NAMALWA (cell line): ENCODE measurements around the gene DENND1A.

Experiments
- DNase-seq: peaks from one replicate; pipeline ENCODE4 v3.0.0-alpha.2; 2015; ENCODE audit warnings: low spot score

The DENND1A gene

GRCh38 chr9:123725389-123725788, 204.5 kb downstream of the DENND1A start:
- no peak for DNase-seq

DNA sequence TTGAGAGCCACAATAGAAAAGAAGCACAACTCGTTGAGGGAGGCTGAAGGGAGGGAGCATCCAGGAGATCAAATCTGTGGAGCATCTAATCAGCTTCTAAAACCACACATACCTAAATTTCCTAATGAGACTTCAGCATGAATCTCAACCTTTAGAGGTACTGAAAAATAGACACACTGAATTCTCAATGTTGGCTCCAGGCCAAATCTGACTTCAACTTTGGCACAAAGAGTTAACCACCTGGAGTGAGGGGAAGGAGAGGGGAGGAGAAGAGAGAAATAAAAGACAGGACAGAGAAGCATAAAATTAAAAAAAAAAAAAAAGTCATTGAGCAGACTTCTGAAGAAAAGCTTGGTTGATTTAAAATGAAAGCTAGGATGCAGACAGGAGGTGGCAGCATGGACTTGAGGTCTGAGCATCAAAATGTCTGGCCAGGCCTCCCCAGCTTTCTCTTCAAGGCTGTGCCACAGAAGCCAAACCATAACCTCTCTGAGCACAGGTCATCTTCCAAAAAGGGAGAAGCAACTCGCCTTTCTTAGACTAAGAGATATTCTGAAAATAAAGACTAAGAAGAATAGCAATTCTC, 205.6 kb downstream of the DENND1A start:
- no peak for DNase-seq

DNA sequence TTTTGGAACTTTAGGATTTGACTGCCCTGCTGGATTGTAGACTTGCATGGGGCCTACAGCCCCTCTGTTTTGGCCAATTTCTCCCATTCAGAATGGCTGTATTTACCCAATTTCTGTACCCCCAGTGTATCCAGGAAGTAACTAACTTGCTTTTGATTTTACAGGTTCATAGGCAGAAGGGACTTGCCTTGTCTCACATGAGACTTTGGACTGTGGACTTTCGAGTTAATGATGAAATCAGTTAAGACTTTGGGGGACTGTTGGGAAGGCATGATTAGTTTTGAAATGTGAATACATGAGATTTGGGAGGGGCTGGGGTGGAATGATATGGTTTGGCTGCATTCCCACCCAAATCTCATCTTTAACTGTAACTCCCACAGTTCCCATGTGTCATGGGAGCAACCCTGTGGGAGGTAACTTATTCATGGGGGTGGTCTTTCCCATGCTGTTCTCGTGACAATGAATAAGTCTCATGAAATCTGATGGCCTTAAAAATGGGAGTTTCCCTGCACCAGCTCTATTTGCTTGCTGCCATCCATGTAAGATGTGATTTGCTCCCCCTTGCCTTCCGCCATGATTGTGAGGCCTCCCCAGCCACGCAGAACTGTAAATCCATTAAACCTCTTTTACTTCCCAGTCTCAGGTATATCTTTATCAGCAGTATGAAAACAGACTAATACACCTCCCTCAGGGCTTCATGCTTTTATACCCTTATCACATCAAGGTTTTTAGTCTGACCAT, 206.6 kb downstream of the DENND1A start:
- no peak for DNase-seq

DNA sequence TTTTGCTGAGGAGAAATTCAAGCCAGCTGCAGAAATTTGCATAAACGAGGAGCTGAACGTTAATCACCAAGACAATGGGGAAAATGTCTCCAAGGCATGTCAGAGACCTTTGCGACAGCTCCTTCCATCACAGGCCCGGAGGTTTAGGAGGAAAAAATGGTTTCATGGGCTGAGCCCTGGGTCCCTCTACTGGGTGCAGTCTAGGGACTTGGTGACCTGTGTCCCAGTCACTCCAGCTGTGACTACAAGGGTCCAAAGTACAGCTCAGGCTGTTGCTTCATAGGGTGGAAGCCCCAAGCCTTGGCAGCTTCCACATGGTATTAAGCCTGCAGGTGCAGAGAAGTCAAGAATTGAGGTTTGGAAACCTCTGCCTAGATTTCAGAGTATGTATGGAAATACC, 207.5 kb downstream of the DENND1A start:
- DNase-seq, result no peak

GRCh38 chr9:123718188-123718587, 211.7 kb downstream of the DENND1A start:
- DNase-seq, result no peak

DNA sequence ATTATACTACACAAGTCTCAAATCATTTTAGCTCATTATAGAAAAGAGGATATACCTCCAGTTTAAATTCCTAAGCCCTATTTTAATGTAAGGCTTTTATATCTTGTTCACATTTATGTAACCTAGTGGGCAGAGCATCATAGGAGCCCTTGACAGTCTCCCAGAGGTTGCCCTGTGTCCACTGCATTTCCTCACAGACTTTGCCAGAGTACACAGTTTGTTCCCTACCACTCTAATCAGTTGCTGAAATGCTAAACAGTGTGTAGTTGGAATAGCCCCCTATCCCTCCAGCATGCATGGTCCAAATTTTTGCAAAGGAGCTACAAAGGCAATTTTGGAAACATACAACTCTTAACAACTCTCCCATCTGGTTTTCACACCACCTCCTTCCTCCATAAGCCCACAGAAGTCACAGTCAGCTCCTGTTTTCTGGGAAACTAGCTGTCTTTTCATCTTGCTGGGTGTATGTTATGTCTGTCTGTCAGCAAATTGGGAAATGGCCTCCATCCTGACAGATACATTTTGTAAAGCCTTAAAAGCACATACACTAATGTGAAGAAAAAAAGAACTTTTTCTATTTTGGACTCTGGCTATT, 212.2 kb downstream of the DENND1A start:
- no peak for DNase-seq

DNA sequence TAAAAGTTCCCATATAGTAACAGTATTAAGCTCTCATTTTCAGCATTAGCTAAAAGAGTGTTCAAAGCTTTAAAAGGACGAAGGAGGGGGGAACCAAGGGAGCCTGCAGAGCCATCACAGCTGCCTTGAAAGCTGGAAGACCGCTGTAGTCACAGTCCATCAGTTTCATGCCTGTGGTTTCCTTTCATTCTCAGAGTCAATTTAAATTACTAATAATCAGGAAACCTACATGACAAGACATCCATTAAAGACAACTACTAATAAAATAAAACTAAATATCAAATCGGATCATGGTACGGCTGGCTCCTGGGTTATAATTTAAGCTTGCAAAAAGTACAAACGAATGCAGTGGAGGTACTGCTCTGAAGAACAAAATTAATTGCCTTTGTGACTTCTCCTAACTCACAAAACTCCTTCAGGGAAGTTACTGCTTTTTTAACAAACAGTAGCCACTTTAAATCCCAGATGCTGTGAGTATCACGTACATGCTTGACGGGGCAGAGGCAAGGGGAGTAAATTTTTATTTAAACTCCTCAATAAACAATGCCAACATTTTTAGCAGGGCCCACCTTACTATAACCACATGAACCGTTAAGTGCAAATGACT, 213.5 kb downstream of the DENND1A start:
- DNase-seq, result peak; percentile 55

DNA sequence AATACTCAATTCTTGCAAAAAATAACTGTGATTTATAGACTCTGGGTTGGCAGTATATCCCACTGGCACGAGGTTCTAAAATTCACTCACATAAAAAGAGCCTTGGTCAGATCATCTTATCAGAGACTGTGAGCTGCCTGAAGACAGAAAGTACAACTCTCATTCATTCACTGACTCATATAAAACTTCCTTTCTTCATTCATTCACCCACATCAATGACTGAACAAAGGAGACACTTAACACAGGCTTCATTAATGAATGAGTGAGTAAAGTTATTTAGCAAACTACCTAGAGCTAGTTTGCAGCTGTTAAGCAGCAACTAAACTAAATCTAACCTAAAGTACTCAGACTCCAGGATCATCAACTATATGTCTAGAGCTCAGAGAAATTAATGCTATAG, 214.7 kb downstream of the DENND1A start:
- no peak for DNase-seq

- no peak for DNase-seq
These were observed 216.6 kb downstream of the DENND1A start for GRCh38 chr9:123713282-123713681.

DNA sequence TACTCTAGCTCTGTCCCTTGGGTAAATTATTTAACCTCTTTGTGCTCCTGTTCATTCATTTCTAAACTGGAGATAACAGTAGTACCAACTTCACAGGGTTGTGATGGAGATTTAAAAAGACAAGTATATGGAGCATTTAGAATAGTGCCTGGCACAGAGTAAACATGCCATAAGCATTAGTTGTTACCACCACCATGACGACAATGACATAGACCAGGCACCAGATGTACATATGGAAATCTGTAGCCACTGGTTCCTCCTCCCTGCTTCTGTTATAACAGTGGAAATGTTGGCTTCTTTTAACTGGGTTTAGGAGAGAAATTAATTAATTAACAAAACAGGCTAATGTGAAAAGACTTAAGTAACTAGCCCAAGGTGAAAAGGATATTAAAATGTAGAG, 217.5 kb downstream of the DENND1A start:
- DNase-seq, result no peak

DNA sequence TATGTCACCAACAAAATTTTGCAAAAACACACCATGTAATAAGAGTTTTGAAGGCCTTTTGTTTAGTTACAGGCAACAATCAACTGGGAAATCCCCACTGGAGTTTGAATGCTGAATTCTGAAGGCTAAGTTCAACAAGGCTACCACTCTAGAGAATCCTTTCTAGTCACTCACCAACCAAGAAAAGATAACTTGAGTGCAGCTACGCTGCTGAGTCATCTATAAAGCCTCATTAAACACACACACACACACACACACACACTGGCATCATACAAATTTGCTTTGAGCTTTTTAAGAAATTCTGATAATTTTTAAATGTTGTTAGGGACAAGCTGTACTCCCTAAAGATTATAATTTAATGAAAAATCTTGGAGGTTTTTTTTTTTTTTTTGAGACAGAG, 219.6 kb downstream of the DENND1A start:
- DNase-seq, result no peak

DNA sequence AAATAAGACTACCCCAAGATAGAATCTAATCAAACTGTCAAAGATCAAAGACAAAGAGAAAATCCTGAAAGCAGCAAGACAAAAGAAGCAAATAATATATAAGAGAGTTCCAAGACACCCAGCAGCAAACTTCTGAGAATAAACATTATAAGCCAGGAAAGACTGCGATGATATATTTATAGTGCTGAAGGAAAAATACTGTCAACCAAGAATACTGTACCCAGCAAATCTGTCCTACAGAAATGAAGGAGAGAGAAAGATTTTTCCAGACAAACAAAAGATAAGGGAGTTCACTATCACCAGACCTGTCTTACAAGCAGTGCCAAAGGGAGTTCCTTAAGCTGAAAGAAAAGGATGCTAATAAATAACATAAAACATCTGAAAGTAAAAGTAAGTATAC, 227.4 kb downstream of the DENND1A start:
- DNase-seq, result no peak

GRCh38 chr9:123697686-123698085, 232.2 kb downstream of the DENND1A start:
- no peak for DNase-seq

- no peak for DNase-seq
These were observed 233.4 kb downstream of the DENND1A start for GRCh38 chr9:123696476-123696875.

DNA sequence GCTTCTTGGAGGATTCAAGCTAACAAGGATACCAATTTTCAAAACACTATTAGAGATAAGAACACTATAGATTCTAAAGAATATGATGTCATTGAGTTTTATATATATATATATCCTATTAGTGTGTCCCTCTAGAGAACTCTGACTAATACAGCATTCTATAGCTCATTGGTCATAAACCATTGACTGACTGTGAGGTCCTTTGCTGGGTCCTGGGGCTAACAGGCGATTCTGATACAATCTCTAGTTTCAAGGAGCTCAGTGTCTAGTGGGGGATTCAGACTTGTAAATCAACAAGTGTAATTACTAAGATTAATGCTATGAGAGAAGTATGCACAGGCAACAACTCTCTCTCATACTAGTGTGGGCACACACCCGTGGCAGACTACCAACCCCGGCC, 234.5 kb downstream of the DENND1A start:
- no peak for DNase-seq

DNA sequence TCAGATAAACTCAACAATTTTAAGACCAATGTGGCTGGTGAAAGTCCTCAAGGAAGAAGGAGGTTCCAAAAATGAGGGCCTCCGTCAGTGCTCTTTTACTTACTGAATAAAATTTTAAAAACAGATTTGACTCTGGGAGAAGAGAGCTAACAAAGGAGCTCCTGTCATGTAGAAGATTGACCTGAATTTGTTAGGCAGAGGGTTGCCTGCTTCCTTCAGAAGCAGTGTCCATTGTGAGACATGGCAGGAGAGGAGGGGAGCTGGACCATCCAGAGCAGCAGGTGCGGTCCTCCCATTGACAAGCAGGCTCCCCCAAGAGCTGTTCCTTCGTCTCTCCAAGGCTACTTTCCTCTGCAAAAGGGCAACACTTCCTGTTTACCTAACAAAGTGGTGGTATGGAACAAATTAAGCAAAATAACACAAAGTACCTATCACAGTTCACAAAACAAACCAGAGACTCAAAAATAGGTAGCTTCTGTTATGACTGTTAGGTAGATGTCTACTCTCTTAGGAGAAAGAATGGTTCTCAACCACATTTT, 238.1 kb downstream of the DENND1A start:
- DNase-seq, result no peak

DNA sequence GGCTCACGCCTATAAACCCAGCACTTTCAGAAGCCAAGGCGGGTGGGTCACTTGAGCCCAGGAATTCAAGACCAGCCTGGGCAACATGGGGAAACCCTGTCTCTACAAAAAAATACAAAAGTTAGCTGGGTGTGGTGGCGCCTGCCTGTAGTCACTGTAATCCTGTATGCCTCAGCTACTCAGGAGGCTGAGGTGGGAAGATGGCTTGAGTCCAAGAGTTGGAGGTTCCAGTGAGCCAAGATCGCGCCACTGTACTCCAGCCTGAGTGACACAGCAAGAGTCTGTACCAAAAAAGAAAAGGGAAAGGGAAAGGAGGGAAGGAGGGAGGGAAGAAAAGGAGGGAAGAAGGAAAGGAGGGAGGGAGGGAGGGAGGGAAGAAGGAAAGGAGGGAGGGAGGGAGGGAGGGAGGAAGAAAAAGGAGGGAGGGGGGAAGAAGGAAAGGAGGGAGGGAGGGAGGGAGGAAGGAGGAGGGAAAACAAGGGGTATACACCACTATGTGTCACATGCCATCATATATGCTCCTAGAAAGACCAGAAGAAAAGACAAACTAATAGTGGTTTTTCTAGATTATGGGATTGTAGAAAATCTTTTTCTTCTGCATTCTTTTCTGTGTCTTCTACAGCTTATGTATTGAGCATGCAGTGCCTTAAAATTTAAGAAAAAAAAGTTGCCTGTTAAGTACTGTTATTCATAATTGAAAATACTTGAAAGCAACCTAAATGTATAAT, 240.1 kb downstream of the DENND1A start:
- DNase-seq, result no peak

DNA sequence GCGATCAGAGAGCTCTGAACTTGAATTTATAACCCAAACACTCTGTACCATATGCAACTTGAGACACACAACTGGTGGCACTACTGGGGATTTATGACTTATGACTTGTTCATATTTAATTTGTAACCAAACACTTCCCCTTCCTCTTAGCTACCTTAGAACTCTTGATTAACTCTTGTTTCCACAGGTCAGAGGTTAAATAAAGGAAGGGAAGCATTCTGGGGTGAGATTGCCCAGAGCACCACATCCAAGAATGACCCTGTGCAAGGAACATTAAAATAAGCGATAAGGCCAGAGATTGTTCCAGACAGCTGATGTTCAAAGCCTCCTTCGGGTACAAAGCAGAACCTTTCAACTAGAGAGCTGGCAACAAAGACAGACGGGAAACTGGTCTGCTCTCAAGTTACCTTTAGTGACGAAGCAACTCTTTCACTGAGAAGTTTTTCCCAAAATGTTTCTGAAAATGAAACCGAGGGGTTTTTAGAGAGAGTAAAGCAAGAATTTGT, 242.6 kb downstream of the DENND1A start:
- no peak for DNase-seq

DNA sequence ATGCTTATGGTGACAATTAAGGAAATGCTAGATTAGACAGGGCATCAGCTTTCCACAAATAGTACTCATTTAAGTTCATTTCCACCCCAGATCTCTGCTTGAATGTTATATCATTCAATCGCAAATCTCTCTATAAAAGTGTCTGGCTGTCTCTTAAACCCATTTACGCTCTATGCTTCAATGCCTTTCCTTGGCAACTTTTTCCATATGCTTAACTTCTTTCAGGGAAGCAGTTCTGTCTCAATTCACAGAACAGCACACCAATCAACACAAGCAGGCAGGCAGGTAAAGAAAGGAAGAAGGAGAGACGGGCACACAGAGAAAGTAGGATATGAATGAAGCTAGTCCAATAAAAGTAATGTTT, 243.1 kb downstream of the DENND1A start:
- DNase-seq, result no peak

- no peak for DNase-seq
These were observed 243.6 kb downstream of the DENND1A start for GRCh38 chr9:123686131-123686828.

- no peak for DNase-seq
These were observed 244.3 kb downstream of the DENND1A start for GRCh38 chr9:123685489-123686083.
